Endothelial cell of umbilical vein (primary cell): ENCODE data around the gene CLCA4. TPM values are rescaled to one million over a fixed set of nuclear protein-coding genes. Genes with fewer than 3 reads are reported as not detected.

Experiments
- BruUV-seq: library from RNA; stranded (reverse); fragments of 400-500 nt; replicated peaks from 2 replicates; lab custom pipeline; 2021; lab: Mats Ljungman, UMichigan
- CTCF ChIA-PET: fragments of 300-600, 350-600 bp; sonication (Branson Sonifier 250); formaldehyde crosslinking; loops from one replicate; lab custom pipeline; 2021; ENCODE audit warnings: antibody characterized with exemption, inconsistent platforms; lab: Charles Lee
- POLR2A ChIA-PET: fragments of 300-600, 350-600 bp; sonication (Branson Sonifier 250); formaldehyde crosslinking; loops from one replicate; lab custom pipeline; 2021; ENCODE audit warnings: antibody characterized with exemption, inconsistent platforms; lab: Charles Lee
- DNase-seq: peaks from one replicate; pipeline ENCODE4 v3.0.0-alpha.2; 2011; ENCODE audit warnings: low read depth, low spot score
- FAIRE-seq: peaks from 2 replicates; lab custom pipeline; 2011; peaks lifted over from hg19 to GRCh38; lab: Jason Lieb, UNC
- H2AFZ ChIP-seq: 2 replicates; pipeline ENCODE4 v1.6.0; 2012; ENCODE audit warnings: low read depth, low read length, control low read depth, inconsistent platforms
- H3K27ac ChIP-seq: 2 replicates; pipeline ENCODE4 v1.5.1; 2011; ENCODE audit warnings: low read depth, mild to moderate bottlenecking, control low read depth, low read length, moderate library complexity; ENCODE audit not compliant: insufficient read depth
- H3K27me3 ChIP-seq, 2 experiments: 2 replicates each; pipeline versions ENCODE4 v1.6.0 to v1.6.1; 2011; ENCODE audit warnings: low read length in 2 of 2, mixed read lengths in 1 of 2; ENCODE audit not compliant: control insufficient read depth in 2 of 2, insufficient read depth in 2 of 2
- H3K36me3 ChIP-seq, 2 experiments: 2 replicates in 1 of 2; 3 replicates in 1 of 2; pipeline ENCODE4 v1.5.1; 2011; ENCODE audit warnings: low read length in 2 of 2, mild to moderate bottlenecking in 1 of 2, moderate library complexity in 1 of 2; ENCODE audit not compliant: control insufficient read depth in 2 of 2, insufficient read depth in 2 of 2; ENCODE audit errors: extremely low read depth in 1 of 2
- H3K4me1 ChIP-seq: 3 replicates; pipeline ENCODE4 v1.5.1; 2011; ENCODE audit warnings: mild to moderate bottlenecking, low read length; ENCODE audit not compliant: control insufficient read depth, insufficient read depth; ENCODE audit errors: extremely low read depth
- H3K4me2 ChIP-seq: 2 replicates; pipeline ENCODE4 v1.6.1; 2011; ENCODE audit warnings: low read length, control low read depth, mixed read lengths; ENCODE audit not compliant: insufficient read depth
- H3K4me3 ChIP-seq, 3 experiments: fragments of 200-600 bp in 1 of 3; sonication (generic), shearing (Covaris generic) in 1 of 3; replicated peaks in 1 of 3; 2 replicates each; pipeline ENCODE4 v1.5.1; 2011 to 2016; ENCODE audit warnings: control low read depth in 3 of 3, low read length in 3 of 3, mild to moderate bottlenecking in 2 of 3, inconsistent platforms in 1 of 3, low read depth in 1 of 3, moderate library complexity in 1 of 3; ENCODE audit not compliant: insufficient read depth in 1 of 3
- H3K79me2 ChIP-seq: 2 replicates; pipeline ENCODE4 v1.6.0; 2012; ENCODE audit warnings: low read length, inconsistent platforms; ENCODE audit not compliant: control insufficient read depth, insufficient read depth
- H3K9ac ChIP-seq: replicated peaks from 2 replicates; pipeline ENCODE3; 2011; ENCODE audit warnings: low read length, control low read depth; ENCODE audit not compliant: insufficient read depth; ENCODE audit errors: extremely low read depth
- H3K9me1 ChIP-seq: replicated peaks from 3 replicates; pipeline ENCODE4 v1.6.0; 2011; ENCODE audit warnings: mild to moderate bottlenecking, low read length; ENCODE audit not compliant: control insufficient read depth, insufficient read depth; ENCODE audit errors: extremely low read depth
- H3K9me3 ChIP-seq: replicated peaks from 2 replicates; pipeline ENCODE4 v1.5.1; 2012; ENCODE audit warnings: low read length, inconsistent platforms; ENCODE audit not compliant: control insufficient read depth, insufficient read depth
- H4K20me1 ChIP-seq: replicated peaks from 2 replicates; pipeline ENCODE3; 2011; ENCODE audit warnings: mild to moderate bottlenecking, low read length; ENCODE audit not compliant: control insufficient read depth, insufficient read depth; ENCODE audit errors: extremely low read depth
- EZH2 ChIP-seq: IDR thresholded peaks from 2 replicates; pipeline ENCODE4 v1.6.1; 2012; ENCODE audit warnings: borderline replicate concordance, low read depth, mild to moderate bottlenecking, moderate library complexity, low read length, inconsistent platforms; ENCODE audit not compliant: severe bottlenecking
- FOS ChIP-seq: IDR thresholded peaks from 2 replicates; pipeline ENCODE4 v1.6.1; 2011; ENCODE audit warnings: mild to moderate bottlenecking, low read length, moderate library complexity, borderline replicate concordance; ENCODE audit not compliant: insufficient read depth
- GATA2 ChIP-seq: IDR thresholded peaks from 2 replicates; pipeline ENCODE4 v1.7.0; 2011; ENCODE audit warnings: low read depth, mild to moderate bottlenecking, moderate library complexity, mixed read lengths, low read length; ENCODE audit not compliant: insufficient read length, insufficient read depth
- JUN ChIP-seq: IDR thresholded peaks from 2 replicates; pipeline ENCODE4 v1.6.1; 2011; ENCODE audit warnings: borderline replicate concordance, low read depth; ENCODE audit not compliant: insufficient read length, insufficient read depth
- MYC ChIP-seq: IDR thresholded peaks from one replicate; pipeline ENCODE4 v1.6.1; 2011; ENCODE audit warnings: mild to moderate bottlenecking, low read depth, low read length
- POLR2A ChIP-seq: IDR thresholded peaks from 2 replicates; pipeline ENCODE4 v1.6.1; 2012; ENCODE audit warnings: low read depth, mild to moderate bottlenecking, control low read depth, low read length
- POLR2AphosphoS5 ChIP-seq: IDR thresholded peaks from 2 replicates; pipeline ENCODE4 v1.6.1; 2012; ENCODE audit warnings: low read depth, mild to moderate bottlenecking, control low read depth, low read length, moderate library complexity; ENCODE audit not compliant: insufficient read depth
- dilution Hi-C: fragments of 300-500 bp; cut with MboI; formaldehyde crosslinking; loops from one replicate; pipeline ENCODE4 v1.15.0; 2019; ENCODE audit warnings: low sequenced_read_pairs; ENCODE audit not compliant: extremely low pct_ligation_motif_present
- intact Hi-C: fragments of 100-400 bp; cut with micrococcal nuclease; formaldehyde crosslinking; loops from one replicate; pipeline ENCODE4 v1.10.0; 2022
- polyA plus RNA-seq, 4 experiments: library from polyadenylated mRNA; depleted of rRNA in 3 of 4; stranded (reverse) in 3 of 4; unstranded in 1 of 4; fragments of >200 nt; gene quantifications; 2 replicates each; pipeline versions ENCODE4 v1.2.1 to v1.2.3, GENCODE V29; 2011 to 2012; ENCODE audit warnings: missing spikeins in 1 of 4
- total RNA-seq: library from RNA; stranded (reverse); gene quantifications from 2 replicates; pipeline ENCODE4 v1.2.3, GENCODE V29; 2021
- TF ChIP-seq, protein P1 (sequence below): IDR thresholded peaks from 2 replicates; pipeline ENCODE4 v1.6.1; 2011; ENCODE audit not compliant: insufficient read depth, insufficient read length
- TF ChIP-seq, protein P2 (sequence below), 2 donors: IDR thresholded peaks; 1 replicate in 1 of 2; 2 replicates in 1 of 2; pipeline ENCODE4 v1.5.1; 2011; ENCODE audit warnings: low read length in 2 of 2, mild to moderate bottlenecking in 2 of 2, moderate library complexity in 2 of 2, control low read depth in 1 of 2, inconsistent platforms in 1 of 2, low read depth in 1 of 2; ENCODE audit not compliant: insufficient read depth in 1 of 2; ENCODE audit errors: extremely low read depth in 1 of 2

Gene CLCA4
- total and polyA plus RNA-seq, 2 donors (not counting 3 experiments of a cell fraction or from before 2014, with no cell fraction given), result not detected

DNA sequence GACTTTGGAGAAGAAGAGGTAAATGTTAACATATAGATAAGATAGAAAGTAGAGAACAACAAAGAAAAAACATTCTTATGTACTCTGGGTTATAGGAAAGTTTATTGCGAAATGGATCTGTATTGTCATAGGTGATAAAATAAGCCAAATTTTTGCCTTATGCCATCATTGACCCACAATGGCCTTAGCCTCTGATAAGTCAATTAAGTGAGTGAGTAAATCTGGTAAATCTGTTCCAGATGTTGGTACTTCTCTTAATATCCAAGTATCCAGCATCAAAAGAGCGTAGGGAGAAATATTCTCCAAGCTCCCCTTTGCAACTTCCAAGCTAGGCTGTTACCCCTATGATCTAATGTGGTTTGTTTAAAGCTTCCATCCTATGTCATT, 38.3 kb upstream of the CLCA4 start:
- no peaks in the 10 kb centered on the region for H3K9me1 ChIP-seq
- dilution Hi-C loops, result no loop called here
- no peak overlapping the region for H3K9ac ChIP-seq
- no peaks in the 10 kb centered on the region for H3K79me2 ChIP-seq
- H3K9me3 ChIP-seq, result no peaks in the 10 kb centered on the region
- no TSS peak for BruUV-seq
- ChIA-PET POLR2A (no interaction called here), CTCF (interaction anchor here (0.9 to 9.9 kb wide), 11 partner anchors 9 to 234 kb away, joined by 3 to 85 read pairs (median 5); no protein-coding TSS in a partner anchor)
- H3K4me3 ChIP-seq, result no peak overlapping the region
- H3K36me3 ChIP-seq, result no peaks in the 10 kb centered on the region
- H3K4me2 ChIP-seq, result no peak overlapping the region
- no peak for FAIRE-seq
- no peaks in the 10 kb centered on the region for H4K20me1 ChIP-seq
- H3K27me3 ChIP-seq, result peaks cover 0 to 3% of the 10 kb centered on the region in 2 experiments
- H3K4me1 ChIP-seq, result no peaks in the 10 kb centered on the region
- no peak overlapping the region for H2AFZ ChIP-seq
- DNase-seq, result no peak
- no peak overlapping the region for H3K27ac ChIP-seq
- intact Hi-C loops, result loop anchor here (1.0 to 2.0 kb wide), 2 partner anchors 90 to 128 kb away; no protein-coding TSS in a partner anchor
- TF ChIP-seq POLR2A (no peak), EZH2 (no peak), POLR2AphosphoS5 (no peak), JUN (no peak), MYC (no peak), GATA2 (no peak), FOS (no peak)
- TF ChIP-seq, protein P1, sequence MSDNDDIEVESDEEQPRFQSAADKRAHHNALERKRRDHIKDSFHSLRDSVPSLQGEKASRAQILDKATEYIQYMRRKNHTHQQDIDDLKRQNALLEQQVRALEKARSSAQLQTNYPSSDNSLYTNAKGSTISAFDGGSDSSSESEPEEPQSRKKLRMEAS, result no peak
- TF ChIP-seq, protein P2, sequence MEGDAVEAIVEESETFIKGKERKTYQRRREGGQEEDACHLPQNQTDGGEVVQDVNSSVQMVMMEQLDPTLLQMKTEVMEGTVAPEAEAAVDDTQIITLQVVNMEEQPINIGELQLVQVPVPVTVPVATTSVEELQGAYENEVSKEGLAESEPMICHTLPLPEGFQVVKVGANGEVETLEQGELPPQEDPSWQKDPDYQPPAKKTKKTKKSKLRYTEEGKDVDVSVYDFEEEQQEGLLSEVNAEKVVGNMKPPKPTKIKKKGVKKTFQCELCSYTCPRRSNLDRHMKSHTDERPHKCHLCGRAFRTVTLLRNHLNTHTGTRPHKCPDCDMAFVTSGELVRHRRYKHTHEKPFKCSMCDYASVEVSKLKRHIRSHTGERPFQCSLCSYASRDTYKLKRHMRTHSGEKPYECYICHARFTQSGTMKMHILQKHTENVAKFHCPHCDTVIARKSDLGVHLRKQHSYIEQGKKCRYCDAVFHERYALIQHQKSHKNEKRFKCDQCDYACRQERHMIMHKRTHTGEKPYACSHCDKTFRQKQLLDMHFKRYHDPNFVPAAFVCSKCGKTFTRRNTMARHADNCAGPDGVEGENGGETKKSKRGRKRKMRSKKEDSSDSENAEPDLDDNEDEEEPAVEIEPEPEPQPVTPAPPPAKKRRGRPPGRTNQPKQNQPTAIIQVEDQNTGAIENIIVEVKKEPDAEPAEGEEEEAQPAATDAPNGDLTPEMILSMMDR (IDR thresholded peaks at IDR 0.05; ENCODE audit: extremely low read depth in 1 of 2, insufficient read depth in 1 of 2, low read depth in 1 of 2, low read length in 2 of 2), result no peak
